K562 (cell line): ENCODE measurements around the gene HSD17B10.

Experiments
- CAMTA2 ChIP-seq: fragments of 250-450 bp; sonication (Bioruptor Pico); conservative IDR thresholded peaks from 2 replicates; pipeline ENCODE4 v1.5.1; 2022
- DDX20 ChIP-seq: fragments of 450-650 bp; IDR thresholded peaks from 2 replicates; pipeline ENCODE4 v1.6.1; 2016; ENCODE audit warnings: missing genetic modification characterization, low read depth, mild to moderate bottlenecking, missing compliant biosample characterization, moderate library complexity
- EP300 ChIP-seq: IDR thresholded peaks from 2 replicates; pipeline ENCODE4 v1.6.1; 2012; ENCODE audit warnings: low read length, improper control_type of control experiment
- HNRNPH1 ChIP-seq: fragments of 200-400 bp; formaldehyde crosslinking; optimal IDR thresholded peaks from 2 replicates; pipeline ENCODE3; 2017; ENCODE audit warnings: low read depth, mild to moderate bottlenecking, low read length, moderate library complexity
- POLR2AphosphoS5 ChIP-seq: IDR thresholded peaks from 2 replicates; pipeline ENCODE4 v1.6.1; 2011; ENCODE audit warnings: mild to moderate bottlenecking, low read depth, low read length, moderate library complexity; ENCODE audit not compliant: control insufficient read depth, insufficient read depth
- PRMT5 ChIP-seq: sonication (generic); formaldehyde crosslinking; IDR thresholded peaks from 2 replicates; pipeline ENCODE4 v1.5.0; 2020; ENCODE audit warnings: missing genetic modification reagents
- RAD21 ChIP-seq, 2 experiments: fragments of 250-450 bp in 1 of 2; fragments of 450-650 bp in 1 of 2; sonication (Bioruptor Pico) in 1 of 2; formaldehyde crosslinking in 1 of 2; IDR thresholded peaks in 1 of 2; conservative IDR thresholded peaks in 1 of 2; 2 replicates each; pipeline versions ENCODE4 v1.4.0 to v1.8.0; 2020 to 2022; ENCODE audit warnings: mild to moderate bottlenecking in 2 of 2, moderate library complexity in 1 of 2
- SIN3A ChIP-seq, 2 experiments: fragments of 150-350 bp in 1 of 2; IDR thresholded peaks; 2 replicates each; pipeline ENCODE4 v1.6.1; 2011 to 2016; ENCODE audit warnings: borderline replicate concordance in 2 of 2, low read depth in 2 of 2, low read length in 2 of 2, mild to moderate bottlenecking in 2 of 2, moderate library complexity in 2 of 2; ENCODE audit not compliant: control insufficient read depth in 1 of 2
- TGIF2 ChIP-seq: sonication (generic); formaldehyde crosslinking; IDR thresholded peaks from 2 replicates; pipeline ENCODE4 v1.8.1; 2022; ENCODE audit warnings: mild to moderate bottlenecking, missing genetic modification reagents, moderate library complexity
- ZFX ChIP-seq: sonication (generic); formaldehyde crosslinking; IDR thresholded peaks from 2 replicates; pipeline ENCODE4 v1.8.0; 2022; ENCODE audit warnings: mild to moderate bottlenecking, missing genetic modification reagents, moderate library complexity
- TF ChIP-seq, protein P1 (sequence below), 3 experiments: IDR thresholded peaks in 2 of 3; conservative IDR thresholded peaks in 1 of 3; 2 replicates each; pipeline ENCODE4 v1.5.1; 2011 to 2012; ENCODE audit warnings: low read length in 3 of 3, mild to moderate bottlenecking in 3 of 3, control low read depth in 2 of 3, improper control_type of control experiment in 1 of 3, inconsistent platforms in 1 of 3, low read depth in 1 of 3, mixed read lengths in 1 of 3, moderate library complexity in 1 of 3; ENCODE audit not compliant: insufficient read depth in 2 of 3
- TF ChIP-seq, protein P2 (sequence below): fragments of 250-450 bp; sonication (Bioruptor Pico); IDR thresholded peaks from 2 replicates; pipeline ENCODE4 v1.5.0; 2020; ENCODE audit warnings: mild to moderate bottlenecking, borderline replicate concordance

DNA sequence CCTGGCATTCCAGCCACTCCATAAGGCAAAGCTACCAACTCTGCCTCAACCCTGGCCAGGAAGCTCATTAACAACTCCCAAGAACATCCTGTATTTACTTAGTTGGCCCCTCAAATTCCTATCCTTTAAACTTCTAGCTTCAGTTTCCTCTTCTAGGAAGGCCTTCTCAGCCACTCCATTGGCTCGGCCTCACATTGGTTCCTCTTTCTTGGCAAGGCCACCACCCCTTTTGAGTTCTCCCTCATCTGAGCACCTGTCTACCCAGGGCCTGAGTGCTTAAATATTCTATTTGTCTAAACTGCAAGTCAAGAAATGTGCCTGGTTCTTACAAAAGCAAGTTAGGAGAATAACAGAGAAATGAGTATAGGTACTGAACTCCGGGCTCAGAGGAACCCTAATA is 21.7 kb downstream of the HSD17B10 start:
- no peak for TF ChIP-seq SIN3A (IDR thresholded peaks at IDR 0.05; ENCODE audit: borderline replicate concordance in 2 of 2, control insufficient read depth in 1 of 2, low read depth in 2 of 2, low read length in 2 of 2)
- no peak for TF ChIP-seq EP300
- TF ChIP-seq, protein P1, sequence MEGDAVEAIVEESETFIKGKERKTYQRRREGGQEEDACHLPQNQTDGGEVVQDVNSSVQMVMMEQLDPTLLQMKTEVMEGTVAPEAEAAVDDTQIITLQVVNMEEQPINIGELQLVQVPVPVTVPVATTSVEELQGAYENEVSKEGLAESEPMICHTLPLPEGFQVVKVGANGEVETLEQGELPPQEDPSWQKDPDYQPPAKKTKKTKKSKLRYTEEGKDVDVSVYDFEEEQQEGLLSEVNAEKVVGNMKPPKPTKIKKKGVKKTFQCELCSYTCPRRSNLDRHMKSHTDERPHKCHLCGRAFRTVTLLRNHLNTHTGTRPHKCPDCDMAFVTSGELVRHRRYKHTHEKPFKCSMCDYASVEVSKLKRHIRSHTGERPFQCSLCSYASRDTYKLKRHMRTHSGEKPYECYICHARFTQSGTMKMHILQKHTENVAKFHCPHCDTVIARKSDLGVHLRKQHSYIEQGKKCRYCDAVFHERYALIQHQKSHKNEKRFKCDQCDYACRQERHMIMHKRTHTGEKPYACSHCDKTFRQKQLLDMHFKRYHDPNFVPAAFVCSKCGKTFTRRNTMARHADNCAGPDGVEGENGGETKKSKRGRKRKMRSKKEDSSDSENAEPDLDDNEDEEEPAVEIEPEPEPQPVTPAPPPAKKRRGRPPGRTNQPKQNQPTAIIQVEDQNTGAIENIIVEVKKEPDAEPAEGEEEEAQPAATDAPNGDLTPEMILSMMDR (IDR thresholded peaks at IDR 0.05 in 2 of 3, conservative IDR thresholded peaks at IDR 0.05 in 1 of 3; ENCODE audit: insufficient read depth in 2 of 3, low read depth in 1 of 3, low read length in 3 of 3), result no peak
- no peak for TF ChIP-seq RAD21 (CRISPR knock-in tag; conservative IDR thresholded peaks at IDR 0.05 in 1 of 2, IDR thresholded peaks at IDR 0.05 in 1 of 2)
- TF ChIP-seq, protein P2, sequence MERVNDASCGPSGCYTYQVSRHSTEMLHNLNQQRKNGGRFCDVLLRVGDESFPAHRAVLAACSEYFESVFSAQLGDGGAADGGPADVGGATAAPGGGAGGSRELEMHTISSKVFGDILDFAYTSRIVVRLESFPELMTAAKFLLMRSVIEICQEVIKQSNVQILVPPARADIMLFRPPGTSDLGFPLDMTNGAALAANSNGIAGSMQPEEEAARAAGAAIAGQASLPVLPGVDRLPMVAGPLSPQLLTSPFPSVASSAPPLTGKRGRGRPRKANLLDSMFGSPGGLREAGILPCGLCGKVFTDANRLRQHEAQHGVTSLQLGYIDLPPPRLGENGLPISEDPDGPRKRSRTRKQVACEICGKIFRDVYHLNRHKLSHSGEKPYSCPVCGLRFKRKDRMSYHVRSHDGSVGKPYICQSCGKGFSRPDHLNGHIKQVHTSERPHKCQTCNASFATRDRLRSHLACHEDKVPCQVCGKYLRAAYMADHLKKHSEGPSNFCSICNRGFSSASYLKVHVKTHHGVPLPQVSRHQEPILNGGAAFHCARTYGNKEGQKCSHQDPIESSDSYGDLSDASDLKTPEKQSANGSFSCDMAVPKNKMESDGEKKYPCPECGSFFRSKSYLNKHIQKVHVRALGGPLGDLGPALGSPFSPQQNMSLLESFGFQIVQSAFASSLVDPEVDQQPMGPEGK, result no peak
- no peak for TF ChIP-seq CAMTA2 (CRISPR knock-in tag)
- TF ChIP-seq PRMT5 (CRISPR knock-in tag), result no peak
- TF ChIP-seq POLR2AphosphoS5, result no peak
- TF ChIP-seq HNRNPH1, result no peak
- TF ChIP-seq ZFX (CRISPR knock-in tag), result no peak
- no peak for TF ChIP-seq DDX20 (tag)
- TF ChIP-seq TGIF2 (CRISPR knock-in tag), result no peak
